Lung (tissue), 12 donors: Measurements from ENCODE around the gene FAM222B. TPM values are rescaled to one million over a fixed set of nuclear protein-coding genes. Genes with fewer than 3 reads are reported as not detected.

Experiments
- ATAC-seq: fragments of 200-7000 bp; cut with Tn5 transposase; one replicate; pipeline ENCODE4 v1.9.1; 2020; ENCODE audit warnings: moderate number of reproducible peaks; ENCODE audit not compliant: insufficient read depth, low FRiP score
- DNase-seq, 3 donors: peaks; one replicate each; pipeline ENCODE4 v3.0.0-alpha.2; 2013 to 2017
- H3K27ac ChIP-seq, 2 donors: one replicate each; pipeline ENCODE4 v1.5.1; 2013; ENCODE audit warnings: mild to moderate bottlenecking in 2 of 2, moderate library complexity in 2 of 2, control low read depth in 1 of 2, inconsistent platforms in 1 of 2, low read depth in 1 of 2, low read length in 1 of 2
- H3K27me3 ChIP-seq, 3 donors: one replicate each; pipeline ENCODE4 v1.5.1; 2013; ENCODE audit warnings: low read length in 2 of 3; ENCODE audit not compliant: control insufficient read depth in 3 of 3, insufficient read depth in 3 of 3
- H3K36me3 ChIP-seq, 4 donors: one replicate each; pipeline ENCODE4 v1.5.1; 2013; ENCODE audit warnings: low read length in 4 of 4, mild to moderate bottlenecking in 1 of 4, moderate library complexity in 1 of 4; ENCODE audit not compliant: control insufficient read depth in 4 of 4, insufficient read depth in 4 of 4
- H3K4me1 ChIP-seq, 5 donors: one replicate each; pipeline ENCODE4 v1.5.1; 2013; ENCODE audit warnings: low read length in 5 of 5, mild to moderate bottlenecking in 2 of 5, moderate library complexity in 1 of 5; ENCODE audit not compliant: control insufficient read depth in 5 of 5, insufficient read depth in 5 of 5
- H3K4me3 ChIP-seq: one replicate; pipeline ENCODE4 v1.5.1; 2013; ENCODE audit warnings: mild to moderate bottlenecking, control low read depth, moderate library complexity
- H3K9ac ChIP-seq, 2 donors: one replicate each; pipeline ENCODE4 v1.5.1; 2013; ENCODE audit warnings: low read length in 2 of 2, control low read depth in 1 of 2; ENCODE audit not compliant: insufficient read depth in 1 of 2
- H3K9me3 ChIP-seq, 4 donors: one replicate each; pipeline ENCODE4 v1.5.1; 2013; ENCODE audit warnings: low read length in 3 of 4, mild to moderate bottlenecking in 1 of 4, moderate library complexity in 1 of 4; ENCODE audit not compliant: control insufficient read depth in 4 of 4, insufficient read depth in 3 of 4
- CTCF ChIP-seq: IDR thresholded peaks from 2 replicates; pipeline ENCODE4 v1.5.1; 2012; ENCODE audit warnings: mild to moderate bottlenecking; ENCODE audit errors: control extremely low read depth, extremely low read depth
- WGBS, 2 donors: extraction: QIAGEN DNeasy Blood & Tissue Kit; methylation state at CpG; one replicate each; pipeline ENCODE4 v1.1.7; 2013; 5-methylcytosine and 5-hydroxymethylcytosine counted together
- polyA plus RNA-seq, 2 donors: library from polyadenylated mRNA; stranded (reverse); fragments of 200-250 nt; gene quantifications; one replicate each; pipeline ENCODE4 v1.2.1, GENCODE V29; 2013
- total RNA-seq, 2 donors: library from RNA; depleted of rRNA in 1 of 2; stranded (reverse); fragments of >200 nt in 1 of 2; gene quantifications; one replicate each; pipeline ENCODE4 v1.2.1, GENCODE V29; 2014 to 2021
- donor health status: control.
- donor health status: control.
- donor health status: Bipolar disorder and iron deficiency.
- donor health status: healthy.
- donor health status: DM: yes; HTN: yes; CAD: no.

The FAM222B gene
- total and polyA plus RNA-seq, 4 donors = 8.3 to 17.7 (median 9.2) TPM

GRCh38 chr17:28728364-28729200 is 114.0 kb downstream of the FAM222B start, which contains the start of gene NEK8:
Gene NEK8, plus strand, starts transcription at chr17:28728788. Its CDS starts 26 bp downstream, at chr17:28728814.
- TF ChIP-seq CTCF = no peak
- Histone ChIP-seq H3K27ac (peak within 1 kb of the TSS; percentile 91 to 97), H3K4me1 (peaks cover 0 to 31% (median 5%) of the 10 kb centered on the region in 5 donors), H3K27me3 (no peaks in the 10 kb centered on the region), H3K9me3 (no peaks in the 10 kb centered on the region), H3K36me3 (peaks cover under 1 to 9% (median 6%) of the 10 kb centered on the region in 4 donors), H3K9ac (peak within 1 kb of the TSS; percentile 46 to 89), H3K4me3 (peak within 1 kb of the TSS; percentile 46)
- WGBS, 2 donors = 0% methylated on average over 55 to 64 of the region's 64 CpGs
- ATAC-seq (peak; percentile 73), DNase-seq (peak; percentile 97 to 98 (median 98))

- Histone ChIP-seq H3K9me3 (no peaks in the 10 kb centered on the region), H3K27me3 (no peaks in the 10 kb centered on the region), H3K4me1 (peaks cover 0 to 38% (median 5%) of the 10 kb centered on the region in 5 donors), H3K27ac (peak overlapping the region; percentile 38 to 78), H3K4me3 (peak overlapping the region; percentile 47), H3K9ac (no peak overlapping the region), H3K36me3 (peaks cover 9 to 24% (median 16%) of the 10 kb centered on the region in 4 donors)
- WGBS, 2 donors = 0 to 1% methylated on average over 53 to 57 of the region's 57 CpGs
- peak; percentile 99 for TF ChIP-seq CTCF
- ATAC-seq = peak; percentile 76
- DNase-seq = peak; percentile 98
These were observed 115.7 kb downstream of the FAM222B start for GRCh38 chr17:28726627-28727491.

GRCh38 chr17:28726226-28726626 is 116.4 kb downstream of the FAM222B start, which contains the start of gene TLCD1:
Gene TLCD1, minus strand, starts transcription at chr17:28726233. Its CDS starts 136 bp downstream, at chr17:28726097.
- TF ChIP-seq CTCF = no peak
- H3K9me3 ChIP-seq = no peaks in the 10 kb centered on the region
- 0% methylated on average over 29 to 49 of the region's 49 CpGs for WGBS, 2 donors
- peaks cover 9 to 29% (median 19%) of the 10 kb centered on the region in 4 donors for H3K36me3 ChIP-seq
- H3K4me3 ChIP-seq = peak within 1 kb of the TSS; percentile 47
- H3K9ac ChIP-seq = no peak within 1 kb of the TSS
- H3K4me1 ChIP-seq = peaks cover 0 to 44% (median 10%) of the 10 kb centered on the region in 5 donors
- H3K27me3 ChIP-seq = no peaks in the 10 kb centered on the region
- peak within 1 kb of the TSS; percentile 38 to 92 for H3K27ac ChIP-seq
- ATAC-seq = peak; percentile 50
- peak; percentile 81 to 88 (median 84) for DNase-seq
